ENCODE results near the gene SLC25A27.
A peak's percentile ranks its signal among the peaks of the same experiment; 100 is the strongest.

The SLC25A27 gene

DNA sequence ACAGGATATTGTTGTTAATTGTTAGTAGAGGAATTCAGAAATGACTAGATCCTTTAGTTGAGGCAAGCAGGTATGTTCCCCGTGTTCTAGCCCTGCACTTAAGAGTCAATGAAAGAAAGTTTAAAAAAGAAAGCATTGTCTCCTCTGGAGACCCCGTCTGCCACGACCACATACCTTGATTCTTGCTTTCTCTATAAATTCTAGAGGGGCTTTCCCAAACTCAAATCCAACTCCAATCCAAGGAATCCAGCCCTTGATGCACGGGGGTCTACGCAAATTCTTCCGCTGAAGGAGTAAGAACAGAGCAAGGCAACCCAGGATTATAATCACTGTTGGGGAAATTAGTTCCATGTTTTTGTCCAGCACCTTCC lies 558 bp upstream of the SLC25A27 start:
- intact Hi-C loops (cut with DNase I; ENCODE audit: low total_unique reads) = no loop called here
- H3K4me1 ChIP-seq = peaks cover 0 to 17% (median 11%) of the 10 kb centered on the region in 4 donors
- H3K36me3 ChIP-seq = peaks cover 0 to 3% (median 0%) of the 10 kb centered on the region in 3 donors
- H3K9me3 ChIP-seq = no peaks in the 10 kb centered on the region
- no peaks in the 10 kb centered on the region for H3K27me3 ChIP-seq
- H3K27ac ChIP-seq = peak overlapping the region; percentile 88 to 93
- peak overlapping the region; percentile 73 to 87 for H3K4me3 ChIP-seq
- no peak for DNase-seq
- TF ChIP-seq, protein P1, sequence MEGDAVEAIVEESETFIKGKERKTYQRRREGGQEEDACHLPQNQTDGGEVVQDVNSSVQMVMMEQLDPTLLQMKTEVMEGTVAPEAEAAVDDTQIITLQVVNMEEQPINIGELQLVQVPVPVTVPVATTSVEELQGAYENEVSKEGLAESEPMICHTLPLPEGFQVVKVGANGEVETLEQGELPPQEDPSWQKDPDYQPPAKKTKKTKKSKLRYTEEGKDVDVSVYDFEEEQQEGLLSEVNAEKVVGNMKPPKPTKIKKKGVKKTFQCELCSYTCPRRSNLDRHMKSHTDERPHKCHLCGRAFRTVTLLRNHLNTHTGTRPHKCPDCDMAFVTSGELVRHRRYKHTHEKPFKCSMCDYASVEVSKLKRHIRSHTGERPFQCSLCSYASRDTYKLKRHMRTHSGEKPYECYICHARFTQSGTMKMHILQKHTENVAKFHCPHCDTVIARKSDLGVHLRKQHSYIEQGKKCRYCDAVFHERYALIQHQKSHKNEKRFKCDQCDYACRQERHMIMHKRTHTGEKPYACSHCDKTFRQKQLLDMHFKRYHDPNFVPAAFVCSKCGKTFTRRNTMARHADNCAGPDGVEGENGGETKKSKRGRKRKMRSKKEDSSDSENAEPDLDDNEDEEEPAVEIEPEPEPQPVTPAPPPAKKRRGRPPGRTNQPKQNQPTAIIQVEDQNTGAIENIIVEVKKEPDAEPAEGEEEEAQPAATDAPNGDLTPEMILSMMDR (IDR thresholded peaks at IDR 0.05) = no peak

DNA sequence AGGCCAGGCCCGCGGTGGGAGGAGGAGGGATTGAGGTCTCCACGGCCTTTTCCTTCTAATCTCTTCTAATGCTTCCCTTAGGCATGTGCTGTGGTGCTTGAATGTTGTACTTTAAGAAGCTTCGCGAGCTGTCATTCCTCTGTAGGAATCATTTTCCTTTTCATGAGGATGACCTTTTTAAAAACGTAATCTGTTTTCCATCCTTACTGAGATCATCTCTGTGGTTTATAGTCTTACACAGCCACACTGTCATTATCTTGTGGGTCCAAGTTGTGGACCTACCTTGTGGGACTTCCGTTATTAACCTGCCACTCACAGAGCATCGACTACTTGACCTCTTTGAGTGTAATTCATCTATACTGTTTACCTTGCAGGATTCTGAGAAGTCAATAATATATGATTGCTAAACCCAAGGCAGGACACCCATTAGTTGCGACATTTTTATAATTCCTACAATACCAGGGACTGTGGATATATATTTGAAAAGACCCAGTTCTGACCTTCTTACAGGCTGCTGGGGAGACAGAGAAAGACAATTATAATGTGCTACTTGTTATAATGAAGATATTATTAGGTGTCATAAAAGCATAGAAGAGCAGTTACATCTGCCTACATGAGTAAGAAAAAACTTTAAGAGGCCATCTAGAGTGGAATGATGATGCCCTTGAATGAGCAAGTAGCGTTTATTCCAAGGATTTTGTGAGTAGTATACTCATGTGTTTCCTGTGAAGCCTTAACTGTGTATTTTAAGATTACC lies 842 bp downstream of the SLC25A27 start:
- TF ChIP-seq, protein P1 (IDR thresholded peaks at IDR 0.05) = no peak
- DNase-seq = no peak
- H3K27ac ChIP-seq = peak overlapping the region; percentile 88 to 93

DNA sequence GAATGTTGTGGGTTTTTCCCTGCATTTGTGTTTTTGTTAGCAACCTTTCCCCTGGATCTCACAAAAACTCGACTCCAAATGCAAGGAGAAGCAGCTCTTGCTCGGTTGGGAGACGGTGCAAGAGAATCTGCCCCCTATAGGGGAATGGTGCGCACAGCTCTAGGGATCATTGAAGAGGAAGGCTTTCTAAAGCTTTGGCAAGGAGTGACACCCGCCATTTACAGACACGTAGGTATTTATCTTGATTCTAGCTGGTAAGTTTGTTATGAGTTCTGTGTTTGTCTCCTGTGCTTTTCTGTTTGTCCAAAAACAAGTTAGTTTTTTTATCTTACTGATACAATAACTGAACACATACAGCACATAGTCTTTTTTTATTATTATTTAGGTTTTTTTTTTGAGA lies 3.0 kb downstream of the SLC25A27 start:
- H3K27me3 ChIP-seq = no peaks in the 10 kb centered on the region
- DNase-seq = no peak
- H3K36me3 ChIP-seq = peaks cover 7 to 9% (median 7%) of the 10 kb centered on the region in 3 donors
- H3K4me1 ChIP-seq = peaks cover 0 to 17% (median 11%) of the 10 kb centered on the region in 4 donors
- TF ChIP-seq, protein P1 (IDR thresholded peaks at IDR 0.05) = no peak
- H3K9me3 ChIP-seq = no peaks in the 10 kb centered on the region
- no peak overlapping the region for H3K4me3 ChIP-seq
- no peak overlapping the region for H3K27ac ChIP-seq
- intact Hi-C loops (cut with DNase I; ENCODE audit: low total_unique reads) = no loop called here

More for the DNA sequence above, 842 bp downstream of the SLC25A27 start:
- peaks cover 0 to 17% (median 11%) of the 10 kb centered on the region in 4 donors for H3K4me1 ChIP-seq
- H3K36me3 ChIP-seq = peaks cover 3 to 6% (median 3%) of the 10 kb centered on the region in 3 donors
- H3K9me3 ChIP-seq = no peaks in the 10 kb centered on the region
- peak overlapping the region; percentile 73 to 87 for H3K4me3 ChIP-seq
- no peaks in the 10 kb centered on the region for H3K27me3 ChIP-seq
- intact Hi-C loops (cut with DNase I; ENCODE audit: low total_unique reads) = no loop called here

DNA sequence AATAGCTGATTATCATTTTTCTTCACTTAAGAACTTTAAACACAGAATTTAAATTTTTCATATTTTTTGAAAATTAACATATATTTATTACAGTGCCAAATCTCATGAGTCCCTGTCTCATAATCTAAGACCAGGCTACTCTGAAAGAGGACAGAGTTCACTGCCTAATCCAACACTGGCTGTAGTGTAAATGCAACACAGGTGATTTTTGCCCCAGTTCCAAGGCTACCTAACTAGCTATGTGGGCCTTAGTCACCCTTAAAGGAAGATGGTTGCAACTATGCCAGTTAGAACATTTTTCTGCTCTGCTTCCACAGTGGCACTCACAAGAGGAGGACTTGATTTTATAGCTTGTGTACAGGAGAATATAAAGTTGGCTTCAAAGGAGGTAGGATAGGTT lies 4.9 kb downstream of the SLC25A27 start:
- Histone ChIP-seq H3K9me3 (no peaks in the 10 kb centered on the region), H3K27ac (no peak overlapping the region), H3K36me3 (peaks cover 7 to 16% (median 7%) of the 10 kb centered on the region in 3 donors), H3K4me3 (no peak overlapping the region), H3K4me1 (peaks cover 0 to 17% (median 8%) of the 10 kb centered on the region in 4 donors), H3K27me3 (no peaks in the 10 kb centered on the region)
- intact Hi-C loops (cut with DNase I; ENCODE audit: low total_unique reads) = no loop called here
- TF ChIP-seq, protein P1 (IDR thresholded peaks at IDR 0.05) = no peak
- no peak for DNase-seq

DNA sequence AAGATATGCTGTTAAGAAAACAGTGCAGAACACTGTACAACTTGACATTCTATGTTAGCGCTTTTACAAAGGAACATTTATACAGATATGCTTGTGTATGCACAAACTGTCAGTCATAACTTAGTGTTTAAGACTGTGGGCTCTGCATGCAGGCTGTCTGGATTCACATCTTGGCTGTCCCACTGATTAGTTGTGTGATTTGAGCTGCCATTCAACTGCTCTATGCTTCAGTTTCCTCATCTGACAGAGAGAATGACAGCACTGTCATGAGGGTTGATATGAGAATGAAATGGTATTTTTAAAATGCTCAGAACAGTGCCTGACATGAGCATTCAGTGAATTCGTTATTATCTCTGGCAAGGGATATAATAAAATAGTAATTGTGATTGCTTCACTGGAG lies 8.7 kb downstream of the SLC25A27 start:
- Histone ChIP-seq H3K27me3 (no peaks in the 10 kb centered on the region), H3K4me3 (no peak overlapping the region), H3K27ac (no peak overlapping the region), H3K9me3 (no peaks in the 10 kb centered on the region), H3K4me1 (no peaks in the 10 kb centered on the region), H3K36me3 (peaks cover 7 to 38% (median 12%) of the 10 kb centered on the region in 3 donors)
- TF ChIP-seq, protein P1 (IDR thresholded peaks at IDR 0.05) = no peak
- intact Hi-C loops (cut with DNase I; ENCODE audit: low total_unique reads) = no loop called here
- no peak for DNase-seq
